H1 (cell line): ENCODE data around the gene IFT122. TPM values are rescaled to one million over a fixed set of nuclear protein-coding genes. Genes with fewer than 3 reads are reported as not detected.

Source experiments
- CTCF ChIA-PET: fragments of 300-600 bp; sonication (Branson Sonifier 250); formaldehyde crosslinking; loops from one replicate; lab custom pipeline; 2021; ENCODE audit not compliant: partially characterized antibody; lab: Charles Lee
- POLR2A ChIA-PET: fragments of 300-600 bp; sonication (Branson Sonifier 250); formaldehyde crosslinking; loops from one replicate; lab custom pipeline; 2021; ENCODE audit warnings: inconsistent platforms; ENCODE audit not compliant: partially characterized antibody; lab: Charles Lee
- DNase-seq, 2 experiments: peaks; one replicate each; pipeline versions ENCODE4 v3.0.0 to v3.0.0-alpha.2; 2010 to 2022; ENCODE audit warnings: low spot score in 2 of 2, low read depth in 1 of 2, mixed read lengths in 1 of 2
- FAIRE-seq: peaks from 2 replicates; lab custom pipeline; 2011; peaks lifted over from hg19 to GRCh38; lab: Jason Lieb, UNC
- H2AFZ ChIP-seq: 2 replicates; pipeline ENCODE4 v1.8.1; 2012; ENCODE audit warnings: low read length, inconsistent platforms
- H2AK5ac ChIP-seq: 2 replicates; pipeline ENCODE4 v1.6.1; 2013; ENCODE audit warnings: low read depth, low read length
- H2BK120ac ChIP-seq: replicated peaks from 2 replicates; pipeline ENCODE3; 2013; ENCODE audit warnings: low read depth, low read length, inconsistent platforms
- H2BK12ac ChIP-seq: 2 replicates; pipeline ENCODE4 v1.6.1; 2013; ENCODE audit warnings: low read depth, low read length
- H2BK15ac ChIP-seq: 2 replicates; pipeline ENCODE4 v1.6.1; 2013; ENCODE audit warnings: low read length
- H2BK20ac ChIP-seq: 2 replicates; pipeline ENCODE4 v1.6.1; 2013; ENCODE audit warnings: low read length
- H2BK5ac ChIP-seq: 2 replicates; pipeline ENCODE4 v1.6.1; 2013; ENCODE audit warnings: low read depth, low read length
- H3K14ac ChIP-seq: 2 replicates; pipeline ENCODE4 v1.6.1; 2013; ENCODE audit warnings: inconsistent platforms; ENCODE audit not compliant: insufficient read length
- H3K18ac ChIP-seq: 2 replicates; pipeline ENCODE4 v1.6.1; 2013; ENCODE audit warnings: low read length; ENCODE audit errors: extremely low read depth
- H3K23ac ChIP-seq: 2 replicates; pipeline ENCODE4 v1.6.1; 2013; ENCODE audit warnings: inconsistent platforms; ENCODE audit not compliant: insufficient read length
- H3K23me2 ChIP-seq: 2 replicates; pipeline ENCODE4 v1.6.1; 2013; ENCODE audit warnings: low read depth, low read length
- H3K27ac ChIP-seq: 2 replicates; pipeline ENCODE4 v1.6.1; 2011; ENCODE audit warnings: low read depth, low read length, inconsistent platforms
- H3K27me3 ChIP-seq, 4 experiments: replicated peaks in 1 of 4; 1 replicate in 1 of 4; 2 replicates in 3 of 4; pipeline versions ENCODE4 v1.6.1 to v1.8.1; 2011 to 2013; ENCODE audit warnings: low read length in 3 of 4, mild to moderate bottlenecking in 3 of 4, inconsistent platforms in 2 of 4, mixed read lengths in 2 of 4, moderate library complexity in 1 of 4; ENCODE audit not compliant: control insufficient read depth in 3 of 4, insufficient read depth in 3 of 4; ENCODE audit errors: extremely low read depth in 1 of 4
- H3K36me3 ChIP-seq, 4 experiments: 2 replicates each; pipeline versions ENCODE4 v1.6.1 to v1.8.1; 2011 to 2013; ENCODE audit warnings: mild to moderate bottlenecking in 4 of 4, low read length in 3 of 4, moderate library complexity in 2 of 4, control low read depth in 1 of 4, inconsistent platforms in 1 of 4; ENCODE audit not compliant: insufficient read depth in 4 of 4, control insufficient read depth in 2 of 4
- H3K4ac ChIP-seq: replicated peaks from 2 replicates; pipeline ENCODE3; 2013; ENCODE audit warnings: low read length, low read depth, mixed read lengths, inconsistent platforms; ENCODE audit not compliant: insufficient read length
- H3K4me1 ChIP-seq, 4 experiments: replicated peaks in 1 of 4; 1 replicate in 1 of 4; 2 replicates in 3 of 4; pipeline versions ENCODE4 v1.6.1 to v1.8.1; 2011 to 2013; ENCODE audit warnings: low read length in 3 of 4, inconsistent platforms in 2 of 4, mixed read lengths in 1 of 4; ENCODE audit not compliant: insufficient read depth in 4 of 4, control insufficient read depth in 3 of 4
- H3K4me2 ChIP-seq, 2 experiments: 2 replicates each; pipeline versions ENCODE4 v1.6.1 to v1.8.1; 2011 to 2013; ENCODE audit warnings: low read depth in 2 of 2, low read length in 2 of 2, control low read depth in 1 of 2, inconsistent platforms in 1 of 2, mild to moderate bottlenecking in 1 of 2; ENCODE audit not compliant: insufficient read depth in 1 of 2
- H3K4me3 ChIP-seq, 4 experiments: fragments of 200-600, 300-600 bp in 1 of 4; sonication (generic), shearing (Covaris generic), sonication (Bioruptor Twin) in 1 of 4; 2 replicates each; pipeline versions ENCODE4 v1.5.1 to v1.8.1; 2011 to 2016; ENCODE audit warnings: low read length in 4 of 4, low read depth in 3 of 4, control low read depth in 2 of 4, inconsistent platforms in 2 of 4, mild to moderate bottlenecking in 2 of 4, mixed read lengths in 1 of 4, moderate library complexity in 1 of 4; ENCODE audit not compliant: insufficient read depth in 2 of 4; ENCODE audit errors: extremely low read depth in 1 of 4
- H3K56ac ChIP-seq: replicated peaks from 2 replicates; pipeline ENCODE3; 2013; ENCODE audit warnings: low read depth, mild to moderate bottlenecking, mixed read lengths, low read length, inconsistent platforms; ENCODE audit not compliant: insufficient read length
- H3K79me1 ChIP-seq: 2 replicates; pipeline ENCODE4 v1.6.1; 2013; ENCODE audit warnings: low read depth, low read length, control low read depth
- H3K79me2 ChIP-seq, 2 experiments: 2 replicates each; pipeline versions ENCODE4 v1.6.1 to v1.8.1; 2012 to 2013; ENCODE audit warnings: low read length in 2 of 2, mild to moderate bottlenecking in 2 of 2, inconsistent platforms in 1 of 2; ENCODE audit not compliant: insufficient read depth in 2 of 2, control insufficient read depth in 1 of 2
- H3K9ac ChIP-seq, 4 experiments: replicated peaks in 1 of 4; 1 replicate in 1 of 4; 2 replicates in 3 of 4; pipeline versions ENCODE4 v1.6.1 to v1.8.1; 2011 to 2013; ENCODE audit warnings: low read depth in 3 of 4, low read length in 3 of 4, control low read depth in 2 of 4, mild to moderate bottlenecking in 2 of 4, moderate library complexity in 2 of 4, inconsistent platforms in 1 of 4; ENCODE audit errors: extremely low read depth in 1 of 4
- H3K9me3 ChIP-seq, 2 experiments: 2 replicates each; pipeline versions ENCODE4 v1.6.1 to v1.8.1; 2012 to 2013; ENCODE audit warnings: mild to moderate bottlenecking in 2 of 2, moderate library complexity in 2 of 2, control low read depth in 1 of 2, inconsistent platforms in 1 of 2, low read depth in 1 of 2, low read length in 1 of 2, mixed read lengths in 1 of 2; ENCODE audit not compliant: insufficient read depth in 2 of 2
- H4K20me1 ChIP-seq, 2 experiments: replicated peaks in 1 of 2; 2 replicates each; pipeline versions ENCODE3 to v1.8.1; 2011 to 2013; ENCODE audit warnings: inconsistent platforms in 2 of 2, low read length in 2 of 2, mild to moderate bottlenecking in 1 of 2; ENCODE audit not compliant: insufficient read depth in 2 of 2, control insufficient read depth in 1 of 2
- H4K5ac ChIP-seq: 2 replicates; pipeline ENCODE4 v1.6.1; 2013; ENCODE audit warnings: low read length, low read depth, mixed read lengths, inconsistent platforms; ENCODE audit not compliant: insufficient read length
- H4K8ac ChIP-seq: 2 replicates; pipeline ENCODE4 v1.8.0; 2013; ENCODE audit warnings: mild to moderate bottlenecking, moderate library complexity, low read length, inconsistent platforms; ENCODE audit not compliant: insufficient read depth; ENCODE audit errors: extremely low read depth
- H4K91ac ChIP-seq: replicated peaks from 2 replicates; pipeline ENCODE3; 2013; ENCODE audit warnings: low read length, mixed read lengths, inconsistent platforms; ENCODE audit not compliant: insufficient read length
- CHD1 ChIP-seq: IDR thresholded peaks from 2 replicates; pipeline ENCODE4 v1.6.1; 2012; ENCODE audit warnings: low read depth, low read length, improper control_type of control experiment
- polyA plus RNA-seq, 7 experiments: library from polyadenylated mRNA; depleted of rRNA in 3 of 7; stranded (reverse) in 5 of 7; unstranded in 2 of 7; fragments of >200 nt in 5 of 7; fragments of 200-250 nt in 2 of 7; gene quantifications; 1 replicate in 5 of 7; 2 replicates in 1 of 7; 4 replicates in 1 of 7; pipeline versions ENCODE4 v1.2.1 to v1.2.3, GENCODE V29; 2011 to 2013; ENCODE audit warnings: missing spikeins in 2 of 7, mixed read lengths in 2 of 7
- total RNA-seq: library from RNA; stranded (reverse); fragmentation: NEBNext Ultra II Directional; extraction: Animal tissue kit (Norgen Biotek cat#: 25700); gene quantifications from 2 replicates; pipeline ENCODE4 v1.2.1, GENCODE V29; 2021

IFT122 gene
- total and polyA plus RNA-seq, 2 of the 8 experiments (the other 6 are each of a cell fraction or from before 2014, with no cell fraction given): 23.7 to 25.1 TPM

DNA sequence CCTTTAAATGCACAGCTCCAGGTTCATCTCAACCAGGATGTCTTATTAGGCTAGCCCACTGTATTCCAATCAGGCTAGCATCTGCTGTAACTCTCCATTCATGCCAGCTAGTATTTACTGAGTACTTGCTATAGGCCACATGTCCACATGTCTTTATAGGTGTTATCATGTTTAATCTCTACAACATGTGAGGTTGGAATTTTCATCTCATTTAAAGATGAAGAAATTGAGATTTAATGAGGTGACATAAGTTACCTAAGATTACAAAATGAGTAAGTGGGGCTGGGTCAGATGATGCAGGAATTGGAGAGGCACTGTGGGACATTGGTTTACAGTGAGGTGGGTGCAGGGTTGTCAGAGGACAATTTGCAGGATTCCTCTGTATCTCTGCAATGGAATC lies 2.9 kb downstream of the IFT122 start:
- no peak overlapping the region for H2BK15ac ChIP-seq
- peaks cover 2 to 12% (median 11%) of the 10 kb centered on the region in 4 experiments; a peak in 6 of 7 replicates for H3K4me1 ChIP-seq
- peaks cover 0 to under 1% (median 0%) of the 10 kb centered on the region in 4 experiments; a peak in 1 of 8 replicates for H3K36me3 ChIP-seq
- no peak for DNase-seq
- no peak overlapping the region for H3K27ac ChIP-seq
- H3K18ac ChIP-seq: no peak overlapping the region
- no peak overlapping the region for H4K91ac ChIP-seq
- no peak overlapping the region for H3K4me2 ChIP-seq
- H2BK20ac ChIP-seq: no peak overlapping the region
- no peak overlapping the region for H3K4ac ChIP-seq
- ChIA-PET CTCF (interaction anchor here (0.9 kb wide), 1 partner anchor 20 kb away, joined by 4 read pairs; no protein-coding TSS in a partner anchor), POLR2A (no interaction called here)
- peaks cover 2% of the 10 kb centered on the region; the same call in 1 of the 2 replicates for H3K79me1 ChIP-seq
- H3K9ac ChIP-seq: no peak overlapping the region
- no peak overlapping the region for H2AK5ac ChIP-seq
- H3K23ac ChIP-seq: no peak overlapping the region
- H4K5ac ChIP-seq: no peak overlapping the region
- H3K9me3 ChIP-seq: no peaks in the 10 kb centered on the region
- no peaks in the 10 kb centered on the region for H3K27me3 ChIP-seq
- H2BK5ac ChIP-seq: no peak overlapping the region
- no peak overlapping the region for H2AFZ ChIP-seq
- peaks cover 0 to 28% of the 10 kb centered on the region in 2 experiments; a peak in 3 of 4 replicates for H3K79me2 ChIP-seq
- H3K4me3 ChIP-seq: no peak overlapping the region
- H4K20me1 ChIP-seq: no peaks in the 10 kb centered on the region
- TF ChIP-seq CHD1: no peak
- TF ChIP-seq, all 59 proteins: peak for 0
- H2BK12ac ChIP-seq: no peak overlapping the region
- no peak overlapping the region for H3K56ac ChIP-seq
- no peak overlapping the region for H2BK120ac ChIP-seq
- H3K23me2 ChIP-seq: peaks cover 1% of the 10 kb centered on the region; the same call in 1 of the 2 replicates
- no peak overlapping the region for H3K14ac ChIP-seq
- FAIRE-seq: no peak
- H4K8ac ChIP-seq: no peak overlapping the region
